Measurements from ENCODE around the gene KAZN. TPM values are rescaled to one million over a fixed set of nuclear protein-coding genes. Genes with fewer than 3 reads are reported as not detected.
A peak's percentile ranks its signal among the peaks of the same experiment; 100 is the strongest.

KAZN gene
- total RNA-seq, 1 donor, result 3.9 TPM

DNA sequence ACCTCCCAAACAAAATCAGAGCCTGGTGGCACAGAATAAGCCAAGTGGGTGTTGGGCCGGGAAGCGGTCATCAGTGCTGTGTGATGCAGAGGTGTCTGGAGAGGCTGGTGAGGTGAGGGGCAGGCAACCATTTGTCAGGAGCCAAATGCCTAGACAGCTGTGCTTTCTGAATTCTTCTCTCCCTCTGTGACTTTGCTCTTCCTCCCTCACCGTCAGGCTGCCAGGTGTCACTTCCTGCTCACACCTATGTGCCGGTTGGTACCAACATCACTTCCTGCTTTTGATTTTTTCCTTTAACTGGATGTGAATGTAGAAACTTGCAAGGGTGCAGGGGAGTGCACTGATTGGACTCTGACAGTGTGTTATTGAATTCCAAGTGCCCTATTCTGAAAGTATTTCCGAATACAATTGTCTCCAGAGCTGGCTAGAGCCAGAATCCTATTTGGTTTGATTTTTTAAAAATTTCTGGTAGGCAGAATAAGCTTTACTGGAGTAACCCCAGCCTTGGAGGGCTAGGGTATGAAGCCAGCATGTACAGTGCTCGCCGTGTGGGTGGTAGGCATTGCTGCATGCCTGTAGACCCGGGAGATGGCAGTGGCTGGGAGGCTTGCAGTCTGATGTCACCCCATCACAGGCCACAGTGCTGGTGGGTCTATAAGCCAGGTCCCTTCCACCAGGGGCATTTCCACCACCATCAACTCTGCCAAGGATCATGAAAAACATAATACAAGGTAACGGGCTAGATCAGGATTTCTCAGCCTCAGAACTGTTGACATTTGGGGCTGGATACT lies 210.9 kb downstream of the KAZN start:
- TF ChIP-seq, protein P1, sequence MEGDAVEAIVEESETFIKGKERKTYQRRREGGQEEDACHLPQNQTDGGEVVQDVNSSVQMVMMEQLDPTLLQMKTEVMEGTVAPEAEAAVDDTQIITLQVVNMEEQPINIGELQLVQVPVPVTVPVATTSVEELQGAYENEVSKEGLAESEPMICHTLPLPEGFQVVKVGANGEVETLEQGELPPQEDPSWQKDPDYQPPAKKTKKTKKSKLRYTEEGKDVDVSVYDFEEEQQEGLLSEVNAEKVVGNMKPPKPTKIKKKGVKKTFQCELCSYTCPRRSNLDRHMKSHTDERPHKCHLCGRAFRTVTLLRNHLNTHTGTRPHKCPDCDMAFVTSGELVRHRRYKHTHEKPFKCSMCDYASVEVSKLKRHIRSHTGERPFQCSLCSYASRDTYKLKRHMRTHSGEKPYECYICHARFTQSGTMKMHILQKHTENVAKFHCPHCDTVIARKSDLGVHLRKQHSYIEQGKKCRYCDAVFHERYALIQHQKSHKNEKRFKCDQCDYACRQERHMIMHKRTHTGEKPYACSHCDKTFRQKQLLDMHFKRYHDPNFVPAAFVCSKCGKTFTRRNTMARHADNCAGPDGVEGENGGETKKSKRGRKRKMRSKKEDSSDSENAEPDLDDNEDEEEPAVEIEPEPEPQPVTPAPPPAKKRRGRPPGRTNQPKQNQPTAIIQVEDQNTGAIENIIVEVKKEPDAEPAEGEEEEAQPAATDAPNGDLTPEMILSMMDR (IDR thresholded peaks at IDR 0.05; ENCODE audit: insufficient read depth, low read length), result no peak
- no peak overlapping the region for H3K4me3 ChIP-seq (ENCODE audit: low read depth, low read length)
- DNase-seq (ENCODE audit: low read depth), result no peak

DNA sequence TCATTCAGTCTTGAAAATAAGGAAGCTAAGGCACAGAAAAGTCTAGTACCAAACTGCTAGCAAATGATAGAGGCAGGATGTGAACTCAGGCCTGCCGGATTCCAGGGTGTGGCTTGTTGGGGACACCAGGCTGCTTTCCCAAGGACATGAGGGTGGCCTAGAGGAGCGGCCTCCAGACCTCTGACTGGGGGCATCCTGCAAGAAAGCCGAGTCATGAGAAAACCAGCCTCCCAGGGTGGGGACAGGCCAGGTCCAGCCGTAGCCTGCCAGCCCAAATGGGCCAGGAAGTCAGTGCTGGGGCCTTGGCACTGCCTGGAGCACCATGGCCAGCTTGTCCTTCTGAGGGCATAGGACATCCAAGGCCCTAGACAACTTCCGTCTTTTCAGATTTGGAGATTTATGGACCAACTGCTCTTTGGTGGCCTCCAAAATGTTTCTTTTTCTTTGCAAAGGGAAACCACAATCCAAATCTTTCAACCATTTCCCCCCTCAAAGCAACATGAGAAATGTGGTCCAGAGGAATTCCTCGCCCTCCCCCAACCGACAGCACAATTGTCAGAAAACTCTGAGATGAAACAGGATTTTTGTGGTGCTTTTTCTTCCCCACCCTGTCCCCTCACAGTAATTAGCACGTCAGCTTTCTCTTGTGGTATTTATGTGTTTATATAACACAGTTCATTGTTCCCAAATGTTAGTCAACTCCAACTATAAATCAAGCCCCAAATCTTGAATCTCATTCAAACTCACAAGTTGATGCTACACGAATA lies 212.3 kb downstream of the KAZN start:
- DNase-seq (ENCODE audit: low read depth), result peak; percentile 41
- TF ChIP-seq, protein P1 (IDR thresholded peaks at IDR 0.05; ENCODE audit: insufficient read depth, low read length), result no peak
- no peak overlapping the region for H3K4me3 ChIP-seq (ENCODE audit: low read depth, low read length)

DNA sequence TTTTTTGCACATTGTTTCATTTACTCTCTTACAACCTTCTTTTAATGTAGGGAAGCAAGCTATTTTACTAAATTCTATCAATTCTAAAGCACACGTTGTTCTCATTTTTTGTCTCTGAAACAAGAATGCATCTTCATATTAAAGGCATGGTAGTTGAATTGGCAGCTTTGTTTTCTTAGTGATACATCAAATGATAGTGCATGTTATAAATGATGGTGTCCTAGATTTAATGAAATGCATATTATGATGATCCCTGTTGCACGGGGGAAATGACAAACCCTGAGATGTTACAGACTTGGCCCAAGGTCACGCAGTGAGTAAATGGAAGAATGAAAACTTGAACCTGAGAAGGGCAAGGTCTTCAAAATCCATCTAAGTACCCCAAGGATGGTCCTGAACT lies 213.1 kb downstream of the KAZN start:
- H3K4me3 ChIP-seq (ENCODE audit: low read depth, low read length), result no peak overlapping the region
- TF ChIP-seq, protein P1 (IDR thresholded peaks at IDR 0.05; ENCODE audit: insufficient read depth, low read length), result no peak
- no peak for DNase-seq (ENCODE audit: low read depth)

DNA sequence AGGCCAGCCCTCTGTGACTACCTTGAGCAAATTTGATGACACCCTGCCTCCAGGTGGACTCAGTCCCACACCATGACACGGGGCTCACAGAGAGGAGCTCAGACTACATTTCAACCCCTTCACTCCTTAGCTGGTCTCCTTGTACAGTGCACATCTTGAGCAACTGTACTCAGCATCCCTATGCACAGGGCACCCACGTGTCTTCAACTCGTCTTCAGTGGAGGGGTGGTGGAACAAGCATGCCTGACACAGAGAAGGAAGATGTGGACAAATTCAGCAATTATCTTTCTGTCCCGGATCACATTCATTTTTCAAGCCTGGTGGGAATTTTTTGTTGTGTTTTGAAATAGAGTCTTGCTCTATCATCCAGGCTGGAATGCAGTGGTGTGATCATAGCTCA lies 213.7 kb downstream of the KAZN start:
- H3K4me3 ChIP-seq (ENCODE audit: low read depth, low read length), result no peak overlapping the region
- DNase-seq (ENCODE audit: low read depth), result no peak
- TF ChIP-seq, protein P1 (IDR thresholded peaks at IDR 0.05; ENCODE audit: insufficient read depth, low read length), result no peak

DNA sequence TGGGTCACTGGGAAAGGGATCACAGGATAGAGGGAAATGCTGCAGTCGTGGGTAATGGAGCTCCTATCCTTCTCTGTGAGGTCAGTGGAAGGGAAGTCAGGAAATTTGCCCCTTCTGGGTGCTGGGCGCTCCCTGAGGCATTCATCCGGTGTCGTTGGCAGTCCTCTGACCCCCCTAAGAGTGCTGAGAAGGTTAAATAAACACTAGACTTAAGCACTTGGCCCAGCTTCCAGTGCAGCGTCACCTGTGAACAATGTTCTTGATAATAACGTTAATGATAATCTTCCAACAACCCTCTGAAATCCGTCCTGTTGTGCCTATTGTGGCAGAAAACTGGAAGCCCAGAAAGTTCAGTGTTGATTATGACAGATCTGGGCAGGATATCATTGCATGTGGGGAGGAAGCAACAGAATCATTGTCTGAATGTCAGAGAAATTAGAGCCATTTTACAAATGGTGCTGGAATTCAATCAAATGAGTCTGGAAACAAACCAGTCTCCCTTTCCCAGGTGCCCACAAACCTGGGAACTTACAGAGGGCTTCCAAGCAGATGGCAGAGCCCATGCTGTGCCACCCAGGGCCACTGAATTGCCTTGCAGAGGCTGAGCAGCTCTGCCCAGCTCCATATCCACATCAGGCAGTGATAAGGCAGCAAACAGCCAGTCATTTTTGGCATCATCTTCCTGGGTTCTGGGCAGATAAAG lies 216.8 kb downstream of the KAZN start:
- peak; percentile 21 for DNase-seq (ENCODE audit: low read depth)
- TF ChIP-seq, protein P1 (IDR thresholded peaks at IDR 0.05; ENCODE audit: insufficient read depth, low read length), result no peak
- H3K4me3 ChIP-seq (ENCODE audit: low read depth, low read length), result no peak overlapping the region

DNA sequence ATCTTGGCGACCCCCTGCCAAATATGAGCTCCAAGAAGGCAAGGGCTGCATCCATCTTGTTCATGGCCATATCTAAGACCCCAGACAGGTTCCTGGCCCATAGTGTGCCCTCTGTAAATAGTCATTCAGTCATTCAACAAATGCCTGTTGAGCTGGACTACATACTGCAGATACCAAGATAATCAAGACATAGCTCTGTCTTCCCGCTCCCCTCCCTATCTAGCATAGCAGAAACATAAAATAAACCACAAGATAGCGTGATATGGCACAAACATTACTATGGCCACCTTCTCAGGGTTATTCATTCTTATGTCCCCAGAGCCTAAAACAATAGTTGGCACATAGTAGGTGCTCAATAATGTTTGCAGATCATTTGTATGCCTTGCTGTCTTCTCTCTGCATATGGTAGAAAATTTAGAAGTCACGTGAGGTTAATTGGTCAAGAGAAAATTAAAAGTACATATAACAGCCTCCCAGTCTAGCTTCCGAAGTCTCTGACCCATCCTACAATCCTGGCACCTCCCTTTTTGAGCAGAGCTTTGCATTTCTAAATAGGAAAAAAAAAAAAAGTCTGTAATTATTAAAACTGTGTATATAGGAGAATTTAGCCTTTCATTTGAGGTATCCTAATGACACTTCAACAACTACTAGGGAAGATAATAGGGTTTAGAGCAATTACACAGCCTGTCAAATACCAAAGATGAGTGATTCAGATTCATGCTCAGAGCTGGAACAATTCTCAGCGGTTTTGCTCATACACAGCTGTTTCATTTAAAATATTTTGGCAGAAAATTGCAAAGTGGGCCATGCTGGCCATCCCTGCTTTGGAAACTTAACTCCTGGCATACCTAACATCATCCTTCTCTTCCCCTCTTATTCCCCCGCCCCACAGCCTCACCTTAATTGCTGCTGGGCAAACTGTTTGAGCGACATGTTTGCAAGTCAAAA lies 219.0 kb downstream of the KAZN start:
- no peak overlapping the region for H3K4me3 ChIP-seq (ENCODE audit: low read depth, low read length)
- TF ChIP-seq, protein P1 (IDR thresholded peaks at IDR 0.05; ENCODE audit: insufficient read depth, low read length), result no peak
- DNase-seq (ENCODE audit: low read depth), result no peak

Measured in fibroblast of the aortic adventitia (primary cell).